ENCODE measurements around the gene TBC1D9.

The TBC1D9 gene

GRCh38 chr4:140690093-140690492 lies 66.1 kb downstream of the TBC1D9 start:
- no peak for DNase-seq (ENCODE audit: low spot score)

GRCh38 chr4:140689623-140690022 lies 66.6 kb downstream of the TBC1D9 start:
- no peak for DNase-seq (ENCODE audit: low spot score)

GRCh38 chr4:140688711-140689598 lies 67.2 kb downstream of the TBC1D9 start:
- peak; percentile 12 for DNase-seq (ENCODE audit: low spot score)

GRCh38 chr4:140686796-140687195 lies 69.4 kb downstream of the TBC1D9 start:
- DNase-seq (ENCODE audit: low spot score), result no peak

GRCh38 chr4:140684314-140684713 lies 71.9 kb downstream of the TBC1D9 start:
- no peak for DNase-seq (ENCODE audit: low spot score)

GRCh38 chr4:140681201-140681600 lies 75.0 kb downstream of the TBC1D9 start:
- DNase-seq (ENCODE audit: low spot score), result no peak

- no peak for DNase-seq (ENCODE audit: low spot score)
These were observed 75.5 kb downstream of the TBC1D9 start for GRCh38 chr4:140680686-140681085.

- DNase-seq (ENCODE audit: low spot score), result no peak
These were observed 76.6 kb downstream of the TBC1D9 start for GRCh38 chr4:140679576-140679975.

- DNase-seq (ENCODE audit: low spot score), result no peak
These were observed 80.5 kb downstream of the TBC1D9 start for GRCh38 chr4:140675599-140676231.

- DNase-seq (ENCODE audit: low spot score), result no peak
These were observed 82.5 kb downstream of the TBC1D9 start for GRCh38 chr4:140673729-140674128.

- DNase-seq (ENCODE audit: low spot score), result no peak
These were observed 83.8 kb downstream of the TBC1D9 start for GRCh38 chr4:140672416-140672815.

GRCh38 chr4:140668111-140668510 lies 88.1 kb downstream of the TBC1D9 start:
- DNase-seq (ENCODE audit: low spot score), result no peak

GRCh38 chr4:140666889-140667614 lies 89.1 kb downstream of the TBC1D9 start:
- DNase-seq (ENCODE audit: low spot score), result no peak

GRCh38 chr4:140662082-140662869 lies 93.9 kb downstream of the TBC1D9 start:
- no peak for DNase-seq (ENCODE audit: low spot score)

- no peak for DNase-seq (ENCODE audit: low spot score)
These were observed 94.6 kb downstream of the TBC1D9 start for GRCh38 chr4:140661550-140661949.

- no peak for DNase-seq (ENCODE audit: low spot score)
These were observed 96.1 kb downstream of the TBC1D9 start for GRCh38 chr4:140659943-140660700.

GRCh38 chr4:140654495-140654814 lies 101.7 kb downstream of the TBC1D9 start:
- no peak for DNase-seq (ENCODE audit: low spot score)

GRCh38 chr4:140653718-140654494 lies 102.3 kb downstream of the TBC1D9 start:
- DNase-seq (ENCODE audit: low spot score), result no peak

- no peak for DNase-seq (ENCODE audit: low spot score)
These were observed 103.6 kb downstream of the TBC1D9 start for GRCh38 chr4:140652601-140653000.

GRCh38 chr4:140648716-140649308 lies 107.4 kb downstream of the TBC1D9 start:
- DNase-seq (ENCODE audit: low spot score), result no peak
